ENCODE data around the gene MYO5A. TPM values are rescaled to one million over a fixed set of nuclear protein-coding genes. Genes with fewer than 3 reads are reported as not detected.
A peak's percentile ranks its signal among the peaks of the same experiment; 100 is the strongest.

The MYO5A gene
- polyA plus RNA-seq, 2 of the 4 experiments (the other 2 are of a cell fraction): 15.1 to 46.7 TPM

DNA sequence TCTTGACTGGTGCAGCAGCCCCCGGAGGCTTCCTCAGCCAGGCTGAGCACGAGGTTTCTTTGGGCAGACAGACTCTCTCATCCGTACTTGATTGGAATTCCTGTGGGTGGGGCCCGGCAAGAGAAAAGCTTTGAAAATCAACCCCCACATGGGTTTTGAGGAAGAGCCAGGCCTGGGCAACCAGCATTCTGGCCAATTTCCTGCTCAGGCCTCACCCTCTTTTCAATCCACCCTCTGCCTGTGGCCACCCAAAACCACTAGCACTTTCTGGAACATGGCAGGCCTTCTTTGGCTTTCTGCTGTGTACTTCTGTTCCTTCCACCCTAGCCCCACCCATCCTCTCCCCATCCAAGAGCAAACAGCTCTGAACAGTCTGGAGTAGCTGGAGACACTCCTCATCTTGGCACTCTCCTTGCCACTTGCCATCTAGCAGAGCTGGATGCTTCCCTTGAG, 239.0 kb downstream of the MYO5A start:
- peak overlapping the region; percentile 89 for H3K4me2 ChIP-seq
- peak overlapping the region; percentile 87 to 93 for H3K27ac ChIP-seq
- 88% methylated on average over 1 of the region's 4 CpGs for WGBS (ENCODE audit: missing lambda C conversion rate)
- TF ChIP-seq HOXB13 (CRISPR knock-in tag; IDR thresholded peaks at IDR 0.05; ENCODE audit: low read depth): peak; percentile 31; the same call in 1 of the 2 replicates
- TF ChIP-seq, protein P1, sequence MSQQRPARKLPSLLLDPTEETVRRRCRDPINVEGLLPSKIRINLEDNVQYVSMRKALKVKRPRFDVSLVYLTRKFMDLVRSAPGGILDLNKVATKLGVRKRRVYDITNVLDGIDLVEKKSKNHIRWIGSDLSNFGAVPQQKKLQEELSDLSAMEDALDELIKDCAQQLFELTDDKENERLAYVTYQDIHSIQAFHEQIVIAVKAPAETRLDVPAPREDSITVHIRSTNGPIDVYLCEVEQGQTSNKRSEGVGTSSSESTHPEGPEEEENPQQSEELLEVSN (IDR thresholded peaks at IDR 0.05; ENCODE audit: borderline replicate concordance, low read depth): no peak
- TF ChIP-seq ZNF302 (CRISPR knock-in tag; IDR thresholded peaks at IDR 0.05): peak; percentile 31; the same call in 1 of the 2 replicates
- ATAC-seq: no peak
- no peak for FAIRE-seq
- H3K9me3 ChIP-seq: no peaks in the 10 kb centered on the region
- ChIA-PET POLR2A (interaction anchor here (2.2 kb wide), 1 partner anchor 14 kb away, joined by 6 read pairs; no protein-coding TSS in a partner anchor), CTCF (interaction anchor here (0.8 to 3.4 kb wide), 3 partner anchors 20 to 106 kb away, joined by 3 to 22 read pairs (median 4); no protein-coding TSS in a partner anchor)
- peaks cover 54% of the 10 kb centered on the region for H3K4me1 ChIP-seq
- peak in 1 of 2 experiments; percentile 46 for DNase-seq (ENCODE audit: low read depth in 1 of 2, low spot score in 1 of 2)
- H3K4me3 ChIP-seq: no peak overlapping the region; the same call in 2 of the 3 replicates

DNA sequence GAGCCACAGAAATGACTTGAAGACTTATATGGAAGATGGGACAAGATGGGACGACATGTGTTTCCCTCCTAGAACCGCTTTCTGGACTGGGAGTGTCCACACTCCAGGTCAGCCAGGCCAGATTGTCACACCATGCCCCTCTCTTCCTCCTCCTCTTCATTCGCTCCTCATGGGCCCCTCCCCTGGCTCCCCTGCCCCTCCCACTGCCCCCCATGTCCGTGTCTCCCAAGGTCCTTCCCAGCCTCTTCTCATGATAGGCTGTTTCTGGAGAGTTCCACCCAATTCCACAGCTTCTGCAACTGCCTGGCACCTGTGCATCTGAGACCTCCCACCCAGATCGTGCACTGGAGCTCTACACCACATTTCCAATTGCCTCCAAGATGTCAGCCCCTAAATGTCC, 239.7 kb downstream of the MYO5A start:
- no peak for TF ChIP-seq EP300 (IDR thresholded peaks at IDR 0.05)
- TF ChIP-seq, protein P2, sequence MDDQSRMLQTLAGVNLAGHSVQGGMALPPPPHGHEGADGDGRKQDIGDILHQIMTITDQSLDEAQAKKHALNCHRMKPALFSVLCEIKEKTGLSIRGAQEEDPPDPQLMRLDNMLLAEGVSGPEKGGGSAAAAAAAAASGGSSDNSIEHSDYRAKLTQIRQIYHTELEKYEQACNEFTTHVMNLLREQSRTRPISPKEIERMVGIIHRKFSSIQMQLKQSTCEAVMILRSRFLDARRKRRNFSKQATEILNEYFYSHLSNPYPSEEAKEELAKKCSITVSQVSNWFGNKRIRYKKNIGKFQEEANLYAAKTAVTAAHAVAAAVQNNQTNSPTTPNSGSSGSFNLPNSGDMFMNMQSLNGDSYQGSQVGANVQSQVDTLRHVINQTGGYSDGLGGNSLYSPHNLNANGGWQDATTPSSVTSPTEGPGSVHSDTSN (IDR thresholded peaks at IDR 0.05): no peak
- TF ChIP-seq HOXB5 (CRISPR knock-in tag; IDR thresholded peaks at IDR 0.05): 0 out of 2 replicates have a peak, but pooled peaks have one; percentile 16
- TF ChIP-seq POLR2A (IDR thresholded peaks at IDR 0.05; ENCODE audit: low read length): 0 out of 2 replicates have a peak, but pooled peaks have one; percentile 1

DNA sequence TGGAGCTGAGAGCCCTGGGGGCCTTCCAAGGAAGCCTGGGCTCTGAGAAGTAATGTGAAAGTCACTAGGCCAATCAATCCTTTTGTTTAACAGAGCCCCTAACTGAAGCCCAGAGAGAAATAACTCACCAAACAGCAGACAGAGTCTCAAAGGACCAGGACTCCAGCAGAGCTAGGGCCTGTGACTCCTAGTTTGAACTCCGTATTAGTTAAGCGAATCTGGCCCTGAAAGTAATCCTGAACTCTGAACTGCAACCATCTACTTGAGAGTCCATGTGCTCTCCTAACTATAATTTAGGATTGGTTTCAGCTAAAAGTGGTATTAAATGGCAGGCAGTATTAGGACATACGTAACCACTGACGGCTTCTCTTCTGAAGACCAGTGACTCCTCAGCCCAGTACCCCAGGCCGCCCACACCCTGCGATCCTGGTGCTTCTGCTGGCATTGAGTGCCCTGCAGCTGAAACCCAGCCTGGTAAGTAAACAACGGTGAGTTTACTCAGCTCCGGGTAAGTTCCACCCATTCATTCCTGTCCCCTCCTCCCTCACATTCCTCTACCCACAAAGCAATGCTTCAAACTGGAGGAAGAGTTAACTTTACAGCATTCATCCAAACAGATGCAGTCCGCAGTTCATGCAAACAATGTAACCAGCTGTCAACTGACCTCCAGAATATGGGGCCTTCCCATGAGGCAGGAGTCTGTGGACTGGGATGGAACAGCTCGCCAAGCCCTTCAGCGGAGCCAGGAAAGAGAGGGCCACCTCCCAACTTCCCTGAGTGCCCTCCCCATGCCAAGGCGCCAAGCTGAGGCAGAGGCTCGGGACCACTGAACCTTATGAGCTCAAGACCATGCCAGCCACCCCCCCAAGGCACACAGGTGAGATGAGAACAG, 240.4 kb downstream of the MYO5A start:
- Histone ChIP-seq H3K4me3 (peak overlapping the region; percentile 22), H3K27ac (peak overlapping the region; percentile 87 to 93), H3K4me2 (peak overlapping the region; percentile 89), H3K4me1 (peaks cover 54% of the 10 kb centered on the region), H3K9me3 (no peaks in the 10 kb centered on the region)
- ATAC-seq (peak; percentile 94 to 97), DNase-seq (ENCODE audit: low read depth in 1 of 2, low spot score in 1 of 2) (peak; percentile 97 to 99), FAIRE-seq (peak; percentile 100)
- CTCF ChIA-PET: interaction anchor here (0.9 to 3.4 kb wide), 12 partner anchors 10 to 447 kb away, joined by 3 to 22 read pairs (median 4); partner anchors contain the start of gene MYO5A
- 4% methylated on average over 13 of the region's 13 CpGs for WGBS (ENCODE audit: missing lambda C conversion rate)
- POLR2A ChIA-PET: interaction anchor here (0.5 to 2.2 kb wide), 11 partner anchors 11 to 363 kb away, joined by 3 to 6 read pairs (median 3); no protein-coding TSS in a partner anchor
- TF ChIP-seq, protein P2 (IDR thresholded peaks at IDR 0.05): peak; percentile 84
- TF ChIP-seq MAFK (IDR thresholded peaks at IDR 0.05; ENCODE audit: partially characterized antibody) (no peak), MAZ (IDR thresholded peaks at IDR 0.05; ENCODE audit: borderline replicate concordance, low read depth, low read length) (no peak), GATA3 (IDR thresholded peaks at IDR 0.05; ENCODE audit: borderline replicate concordance) (peak; percentile 66; the same call in 1 of the 2 replicates), TP53 (CRISPR knock-in tag; IDR thresholded peaks at IDR 0.05) (no peak), FOSB (CRISPR knock-in tag; IDR thresholded peaks at IDR 0.05) (no peak), HEYL (CRISPR knock-in tag; IDR thresholded peaks at IDR 0.05) (peak; percentile 74; the same call in 1 of the 2 replicates), RARB (CRISPR knock-in tag; IDR thresholded peaks at IDR 0.05) (no peak), HOXB5 (CRISPR knock-in tag; IDR thresholded peaks at IDR 0.05) (0 out of 2 replicates have a peak, but pooled peaks have one; percentile 23), RFX5 (IDR thresholded peaks at IDR 0.05) (no peak), SREBF2 (IDR thresholded peaks at IDR 0.05) (no peak), POLR2A (IDR thresholded peaks at IDR 0.05; ENCODE audit: low read length) (peak; percentile 63), EHMT2 (IDR thresholded peaks at IDR 0.05; ENCODE audit: low read depth) (no peak), CEBPB (IDR thresholded peaks at IDR 0.05) (0 out of 4 replicates have a peak, but pooled peaks of 1 of the 2 experiments have one; percentile 39), KDM1A (IDR thresholded peaks at IDR 0.05; ENCODE audit: low read depth) (no peak), RNF2 (IDR thresholded peaks at IDR 0.05; ENCODE audit: borderline replicate concordance, low read depth) (no peak)
- TF ChIP-seq, protein P3, sequence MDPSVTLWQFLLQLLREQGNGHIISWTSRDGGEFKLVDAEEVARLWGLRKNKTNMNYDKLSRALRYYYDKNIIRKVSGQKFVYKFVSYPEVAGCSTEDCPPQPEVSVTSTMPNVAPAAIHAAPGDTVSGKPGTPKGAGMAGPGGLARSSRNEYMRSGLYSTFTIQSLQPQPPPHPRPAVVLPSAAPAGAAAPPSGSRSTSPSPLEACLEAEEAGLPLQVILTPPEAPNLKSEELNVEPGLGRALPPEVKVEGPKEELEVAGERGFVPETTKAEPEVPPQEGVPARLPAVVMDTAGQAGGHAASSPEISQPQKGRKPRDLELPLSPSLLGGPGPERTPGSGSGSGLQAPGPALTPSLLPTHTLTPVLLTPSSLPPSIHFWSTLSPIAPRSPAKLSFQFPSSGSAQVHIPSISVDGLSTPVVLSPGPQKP (IDR thresholded peaks at IDR 0.05; ENCODE audit: low read depth, low read length): no peak
- TF ChIP-seq, protein P4, sequence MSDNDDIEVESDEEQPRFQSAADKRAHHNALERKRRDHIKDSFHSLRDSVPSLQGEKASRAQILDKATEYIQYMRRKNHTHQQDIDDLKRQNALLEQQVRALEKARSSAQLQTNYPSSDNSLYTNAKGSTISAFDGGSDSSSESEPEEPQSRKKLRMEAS (IDR thresholded peaks at IDR 0.05): peak; percentile 91
- TF ChIP-seq, protein P5, sequence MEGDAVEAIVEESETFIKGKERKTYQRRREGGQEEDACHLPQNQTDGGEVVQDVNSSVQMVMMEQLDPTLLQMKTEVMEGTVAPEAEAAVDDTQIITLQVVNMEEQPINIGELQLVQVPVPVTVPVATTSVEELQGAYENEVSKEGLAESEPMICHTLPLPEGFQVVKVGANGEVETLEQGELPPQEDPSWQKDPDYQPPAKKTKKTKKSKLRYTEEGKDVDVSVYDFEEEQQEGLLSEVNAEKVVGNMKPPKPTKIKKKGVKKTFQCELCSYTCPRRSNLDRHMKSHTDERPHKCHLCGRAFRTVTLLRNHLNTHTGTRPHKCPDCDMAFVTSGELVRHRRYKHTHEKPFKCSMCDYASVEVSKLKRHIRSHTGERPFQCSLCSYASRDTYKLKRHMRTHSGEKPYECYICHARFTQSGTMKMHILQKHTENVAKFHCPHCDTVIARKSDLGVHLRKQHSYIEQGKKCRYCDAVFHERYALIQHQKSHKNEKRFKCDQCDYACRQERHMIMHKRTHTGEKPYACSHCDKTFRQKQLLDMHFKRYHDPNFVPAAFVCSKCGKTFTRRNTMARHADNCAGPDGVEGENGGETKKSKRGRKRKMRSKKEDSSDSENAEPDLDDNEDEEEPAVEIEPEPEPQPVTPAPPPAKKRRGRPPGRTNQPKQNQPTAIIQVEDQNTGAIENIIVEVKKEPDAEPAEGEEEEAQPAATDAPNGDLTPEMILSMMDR (IDR thresholded peaks at IDR 0.05): no peak

More for the DNA sequence above, 239.7 kb downstream of the MYO5A start:
- peak overlapping the region; percentile 8 for H3K4me3 ChIP-seq
- ATAC-seq (peak; percentile 1 to 6; a peak in 3 of 6 replicates), DNase-seq (ENCODE audit: low read depth in 1 of 2, low spot score in 1 of 2) (no peak), FAIRE-seq (no peak)
- POLR2A ChIA-PET: interaction anchor here (1.1 to 2.2 kb wide), 5 partner anchors 15 to 36 kb away, joined by 3 to 6 read pairs (median 5); no protein-coding TSS in a partner anchor
- CTCF ChIA-PET: interaction anchor here (1.8 to 3.4 kb wide), 3 partner anchors 20 to 32 kb away, joined by 4 to 22 read pairs (median 5); no protein-coding TSS in a partner anchor
- H3K4me1 ChIP-seq: peaks cover 57% of the 10 kb centered on the region
- H3K9me3 ChIP-seq: no peaks in the 10 kb centered on the region
- WGBS (ENCODE audit: missing lambda C conversion rate): 86% methylated on average over 5 of the region's 5 CpGs
- peak overlapping the region; percentile 87 to 93 for H3K27ac ChIP-seq
- peak overlapping the region; percentile 89 for H3K4me2 ChIP-seq
